ENCODE data around the gene IL1RAPL2.
"Not testable (repeated sequence)": the region's sequence is repeated elsewhere in the genome, so short reads cannot be mapped to it uniquely, and the experiment has no call there.

The IL1RAPL2 gene

GRCh38 chrX:104670051-104670450 is 104.1 kb downstream of the IL1RAPL2 start:
- DNase-seq (ENCODE audit: low read depth in 2 of 2): no peak

GRCh38 chrX:104677517-104677916 is 111.5 kb downstream of the IL1RAPL2 start:
- not testable (repeated sequence) for DNase-seq (ENCODE audit: low read depth in 2 of 2)

GRCh38 chrX:104679175-104679574 is 113.2 kb downstream of the IL1RAPL2 start:
- DNase-seq (ENCODE audit: low read depth in 2 of 2): no peak

- no peak for DNase-seq (ENCODE audit: low read depth in 2 of 2)
These were observed 115.2 kb downstream of the IL1RAPL2 start for GRCh38 chrX:104681214-104681613.

- no peak for DNase-seq (ENCODE audit: low read depth in 2 of 2)
These were observed 118.1 kb downstream of the IL1RAPL2 start for GRCh38 chrX:104684077-104684476.

GRCh38 chrX:104695593-104695992 is 129.6 kb downstream of the IL1RAPL2 start:
- no peak for DNase-seq (ENCODE audit: low read depth in 2 of 2)

- no peak for DNase-seq (ENCODE audit: low read depth in 2 of 2)
These were observed 130.7 kb downstream of the IL1RAPL2 start for GRCh38 chrX:104696667-104697066.

GRCh38 chrX:104697294-104697693 is 131.3 kb downstream of the IL1RAPL2 start:
- DNase-seq (ENCODE audit: low read depth in 2 of 2): no peak

GRCh38 chrX:104707042-104707441 is 141.0 kb downstream of the IL1RAPL2 start:
- DNase-seq (ENCODE audit: low read depth in 2 of 2): no peak

GRCh38 chrX:104707572-104707971 is 141.6 kb downstream of the IL1RAPL2 start:
- no peak for DNase-seq (ENCODE audit: low read depth in 2 of 2)

- no peak for DNase-seq (ENCODE audit: low read depth in 2 of 2)
These were observed 146.5 kb downstream of the IL1RAPL2 start for GRCh38 chrX:104712515-104712914.

- DNase-seq (ENCODE audit: low read depth in 2 of 2): no peak
These were observed 155.9 kb downstream of the IL1RAPL2 start for GRCh38 chrX:104721854-104722253.

- no peak for DNase-seq (ENCODE audit: low read depth in 2 of 2)
These were observed 162.5 kb downstream of the IL1RAPL2 start for GRCh38 chrX:104728456-104728855.

GRCh38 chrX:104742355-104742754 is 176.4 kb downstream of the IL1RAPL2 start:
- no peak for DNase-seq (ENCODE audit: low read depth in 2 of 2)

- DNase-seq (ENCODE audit: low read depth in 2 of 2): no peak
These were observed 179.2 kb downstream of the IL1RAPL2 start for GRCh38 chrX:104745152-104745551.

GRCh38 chrX:104749951-104750610 is 184.1 kb downstream of the IL1RAPL2 start:
- no peak for DNase-seq (ENCODE audit: low read depth in 2 of 2)

GRCh38 chrX:104762641-104763040 is 196.6 kb downstream of the IL1RAPL2 start:
- DNase-seq (ENCODE audit: low read depth in 2 of 2): no peak

GRCh38 chrX:104789784-104790183 is 223.8 kb downstream of the IL1RAPL2 start:
- DNase-seq (ENCODE audit: low read depth in 2 of 2): no peak

- no peak for DNase-seq (ENCODE audit: low read depth in 2 of 2)
These were observed 229.8 kb downstream of the IL1RAPL2 start for GRCh38 chrX:104795804-104796203.

GRCh38 chrX:104803219-104803618 is 237.2 kb downstream of the IL1RAPL2 start:
- DNase-seq (ENCODE audit: low read depth in 2 of 2): no peak

GRCh38 chrX:104806346-104806745 is 240.3 kb downstream of the IL1RAPL2 start:
- no peak for DNase-seq (ENCODE audit: low read depth in 2 of 2)

- no peak for DNase-seq (ENCODE audit: low read depth in 2 of 2)
These were observed 267.4 kb downstream of the IL1RAPL2 start for GRCh38 chrX:104833401-104833800.

- DNase-seq (ENCODE audit: low read depth in 2 of 2): no peak
These were observed 276.6 kb downstream of the IL1RAPL2 start for GRCh38 chrX:104842646-104843045.

GRCh38 chrX:104852241-104852640 is 286.2 kb downstream of the IL1RAPL2 start:
- DNase-seq (ENCODE audit: low read depth in 2 of 2): no peak
